HFF-Myc (cell line): ENCODE measurements around the gene TUBGCP4.

Experiments used
- DNase-seq: peaks from one replicate; pipeline ENCODE4 v3.0.0-alpha.2; 2011; ENCODE audit warnings: low read depth; ENCODE audit errors: extremely low read depth
- H3K4me3 ChIP-seq: replicated peaks from 2 replicates; pipeline ENCODE4 v1.5.1; 2011; ENCODE audit warnings: low read depth, mild to moderate bottlenecking, control low read depth, low read length
- TF ChIP-seq, protein P1 (sequence below): IDR thresholded peaks from 2 replicates; pipeline ENCODE4 v1.5.1; 2012; ENCODE audit warnings: mild to moderate bottlenecking, low read depth, low read length, control low read depth; ENCODE audit errors: missing control alignments

The TUBGCP4 gene

DNA sequence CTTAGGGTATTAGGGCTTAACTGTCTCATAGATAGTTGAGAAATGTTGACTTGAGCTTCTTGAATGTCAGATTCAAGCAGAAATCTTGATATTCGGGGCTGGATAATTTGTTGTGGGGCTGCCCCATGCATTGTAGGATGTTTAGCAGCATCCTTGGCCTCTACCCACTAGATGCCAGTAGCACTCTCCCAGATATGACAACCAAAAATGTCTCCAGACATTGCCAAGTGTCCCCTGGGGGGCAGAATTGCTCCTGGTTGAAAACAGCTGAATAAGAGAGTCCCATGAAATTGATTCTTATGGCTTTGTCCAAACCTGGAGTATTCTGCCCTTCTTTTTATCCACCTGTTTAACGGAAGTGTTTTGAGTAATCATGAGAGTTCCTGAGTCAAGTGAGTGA is 24.6 kb upstream of the TUBGCP4 start:
- TF ChIP-seq, protein P1, sequence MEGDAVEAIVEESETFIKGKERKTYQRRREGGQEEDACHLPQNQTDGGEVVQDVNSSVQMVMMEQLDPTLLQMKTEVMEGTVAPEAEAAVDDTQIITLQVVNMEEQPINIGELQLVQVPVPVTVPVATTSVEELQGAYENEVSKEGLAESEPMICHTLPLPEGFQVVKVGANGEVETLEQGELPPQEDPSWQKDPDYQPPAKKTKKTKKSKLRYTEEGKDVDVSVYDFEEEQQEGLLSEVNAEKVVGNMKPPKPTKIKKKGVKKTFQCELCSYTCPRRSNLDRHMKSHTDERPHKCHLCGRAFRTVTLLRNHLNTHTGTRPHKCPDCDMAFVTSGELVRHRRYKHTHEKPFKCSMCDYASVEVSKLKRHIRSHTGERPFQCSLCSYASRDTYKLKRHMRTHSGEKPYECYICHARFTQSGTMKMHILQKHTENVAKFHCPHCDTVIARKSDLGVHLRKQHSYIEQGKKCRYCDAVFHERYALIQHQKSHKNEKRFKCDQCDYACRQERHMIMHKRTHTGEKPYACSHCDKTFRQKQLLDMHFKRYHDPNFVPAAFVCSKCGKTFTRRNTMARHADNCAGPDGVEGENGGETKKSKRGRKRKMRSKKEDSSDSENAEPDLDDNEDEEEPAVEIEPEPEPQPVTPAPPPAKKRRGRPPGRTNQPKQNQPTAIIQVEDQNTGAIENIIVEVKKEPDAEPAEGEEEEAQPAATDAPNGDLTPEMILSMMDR = no peak
- no peak for DNase-seq
- no peak overlapping the region for H3K4me3 ChIP-seq

DNA sequence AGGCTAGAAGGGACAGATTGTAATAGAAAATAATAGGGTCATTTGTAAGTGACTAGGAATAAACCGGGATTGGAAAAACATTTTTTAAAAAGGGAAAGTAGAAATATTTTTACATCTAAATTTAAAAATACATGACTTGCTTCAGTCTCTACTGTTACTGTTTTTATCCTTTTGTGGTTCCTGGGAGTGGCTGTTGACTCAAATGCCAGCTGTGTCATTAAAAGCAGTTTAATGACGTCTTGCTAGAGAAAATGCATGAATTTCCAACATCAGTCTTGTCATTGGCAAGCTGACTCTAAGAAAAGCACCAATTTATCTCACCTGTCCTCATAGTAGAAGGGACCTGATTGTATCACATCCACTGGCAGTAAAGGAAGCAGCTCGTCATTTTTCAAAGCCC is 23.8 kb upstream of the TUBGCP4 start:
- no peak overlapping the region for H3K4me3 ChIP-seq
- no peak for DNase-seq
- TF ChIP-seq, protein P1 = no peak

DNA sequence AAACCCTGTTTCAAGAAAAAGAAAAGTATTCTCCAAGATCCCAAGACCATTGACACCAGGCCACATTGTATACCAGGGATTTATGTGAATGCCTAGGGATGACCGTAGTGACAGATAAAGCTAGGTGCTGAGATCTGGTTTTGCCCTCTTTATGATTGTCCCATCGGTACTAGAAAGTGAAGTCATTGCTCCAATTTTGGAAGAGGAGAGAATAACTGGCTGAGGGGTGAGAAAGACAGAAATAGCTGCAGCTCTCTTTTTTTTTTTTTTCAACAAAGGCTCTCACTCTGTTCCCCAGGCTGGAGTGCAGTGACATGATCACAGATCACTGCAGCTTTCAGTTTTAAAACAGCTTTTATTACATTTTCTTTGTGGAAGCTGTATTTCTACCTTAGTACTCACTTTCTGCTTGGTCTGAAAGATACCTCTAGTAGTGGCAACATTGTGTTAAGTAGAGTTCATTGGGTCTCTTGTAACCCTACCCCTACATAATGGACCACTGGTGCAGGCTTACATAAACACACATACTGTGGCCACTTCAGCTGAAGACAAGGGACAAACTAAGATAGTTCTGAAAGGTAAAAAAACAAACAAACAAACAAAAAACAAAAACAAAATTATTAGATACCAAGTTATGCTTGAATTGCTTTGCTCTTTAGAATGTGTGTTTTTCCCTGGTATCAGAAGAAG is 18.1 kb upstream of the TUBGCP4 start:
- TF ChIP-seq, protein P1 = no peak
- DNase-seq = no peak
- no peak overlapping the region for H3K4me3 ChIP-seq

DNA sequence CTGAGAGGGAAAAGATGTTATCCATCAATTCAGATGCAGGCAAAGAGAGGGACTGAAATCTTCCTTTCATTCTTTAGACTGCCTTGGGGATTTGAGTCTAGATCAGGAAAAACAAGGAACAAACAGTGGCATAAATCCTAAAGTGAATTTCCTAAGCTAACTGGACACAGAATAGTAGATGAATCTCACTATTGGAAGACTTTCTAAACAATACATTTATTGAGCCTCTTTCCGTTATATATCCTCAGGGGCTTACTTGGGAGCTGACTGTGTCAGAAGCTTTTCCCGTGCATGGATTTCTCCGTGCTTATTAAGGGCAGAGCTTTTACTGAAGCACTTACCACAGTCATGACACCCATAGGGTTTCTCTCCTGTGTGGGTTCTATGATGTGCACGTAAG is 10.1 kb upstream of the TUBGCP4 start:
- DNase-seq = no peak
- H3K4me3 ChIP-seq = no peak overlapping the region
- TF ChIP-seq, protein P1 = no peak

DNA sequence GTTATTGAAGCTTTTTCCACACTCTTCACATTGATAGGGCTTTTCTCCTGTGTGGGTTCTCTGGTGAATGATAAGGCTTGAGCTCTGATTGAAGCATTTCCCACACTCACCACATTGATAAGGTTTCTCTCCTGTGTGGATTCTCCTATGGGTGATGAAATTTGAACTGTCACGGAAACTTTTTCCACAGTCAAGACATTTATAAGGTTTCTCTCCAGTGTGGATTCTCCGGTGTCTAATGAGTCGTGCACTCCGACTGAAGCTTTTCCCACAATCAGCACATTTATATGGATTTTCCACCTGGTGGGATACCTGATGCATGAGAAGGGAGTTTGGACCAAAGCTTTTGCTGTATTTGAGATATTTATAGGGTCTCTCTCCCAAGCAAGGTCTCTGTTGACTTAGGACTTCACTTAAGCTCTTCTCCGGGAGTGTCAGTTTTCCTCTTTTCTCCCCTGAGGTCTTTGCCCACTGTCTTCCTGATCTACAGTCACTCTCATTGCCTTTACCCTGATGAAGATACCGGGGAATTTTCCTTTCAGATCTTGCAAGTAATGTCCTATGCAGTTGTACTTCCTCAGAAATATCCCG is 9.5 kb upstream of the TUBGCP4 start:
- no peak for DNase-seq
- no peak overlapping the region for H3K4me3 ChIP-seq
- TF ChIP-seq, protein P1 = no peak

DNA sequence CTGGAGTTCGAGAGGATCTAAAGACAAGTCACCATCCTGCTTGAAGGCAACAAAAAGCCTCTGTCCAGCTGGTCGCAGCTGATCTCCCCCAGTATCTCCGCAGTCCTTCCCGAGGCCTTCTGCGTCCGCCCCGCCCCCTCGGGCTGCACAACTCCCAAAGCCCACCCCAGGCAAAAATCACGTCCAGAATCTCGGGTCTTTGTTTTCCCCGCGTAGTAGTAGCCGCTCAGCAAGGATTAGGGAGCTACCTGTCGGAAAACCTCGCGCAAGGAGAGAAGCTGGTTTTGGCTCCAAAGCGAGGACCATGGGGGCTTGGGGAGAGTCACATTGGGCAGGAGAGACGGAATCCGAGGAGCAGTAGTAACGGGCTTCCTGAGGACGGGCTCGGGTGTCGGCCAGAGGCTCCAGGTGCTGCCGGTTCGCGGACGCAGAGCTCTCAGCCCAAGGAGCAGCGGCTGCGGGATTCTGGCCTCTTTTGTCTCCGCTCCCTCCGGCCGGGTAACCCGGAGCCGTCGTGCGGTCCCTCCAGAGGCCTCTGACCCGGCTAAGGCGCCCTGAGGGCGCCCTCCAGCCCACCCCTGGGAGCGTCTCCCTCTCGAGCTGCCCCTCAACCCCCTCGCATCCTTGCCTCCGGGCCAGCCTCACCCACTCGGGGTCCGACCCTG is 459 bp upstream of the TUBGCP4 start:
- TF ChIP-seq, protein P1 = no peak
- no peak for DNase-seq

More for the DNA sequence above, 459 bp upstream of the TUBGCP4 start:
- H3K4me3 ChIP-seq = peak overlapping the region; percentile 87
